Transverse colon (tissue), 4 donors: ENCODE measurements around the gene SMKR1. TPM values are rescaled to one million over a fixed set of nuclear protein-coding genes. Genes with fewer than 3 reads are reported as not detected.

Experiments
- DNase-seq: peaks from one replicate; pipeline ENCODE4 v3.0.0-alpha.2; 2019
- H3K27ac ChIP-seq, 4 donors: fragments of 200-600 bp; sonication (generic); 2 replicates each; pipeline ENCODE4 v1.5.1; 2016 to 2018; ENCODE audit warnings: inconsistent platforms in 4 of 4
- H3K27me3 ChIP-seq: fragments of 200-600 bp; sonication (generic); 2 replicates; pipeline ENCODE4 v1.5.1; 2017; ENCODE audit warnings: inconsistent platforms
- H3K36me3 ChIP-seq, 4 donors: fragments of 200-600 bp; sonication (generic); 2 replicates each; pipeline ENCODE4 v1.5.1; 2017 to 2019; ENCODE audit warnings: inconsistent platforms in 4 of 4
- H3K4me1 ChIP-seq, 4 donors: fragments of 200-600 bp; sonication (generic); 2 replicates each; pipeline ENCODE4 v1.5.1; 2017 to 2020; ENCODE audit warnings: inconsistent platforms in 4 of 4
- H3K4me3 ChIP-seq, 4 donors: fragments of 200-600 bp; sonication (generic); 1 replicate in 1 of 4; 2 replicates in 3 of 4; pipeline versions ENCODE4 v1.5.1 to v1.6.1; 2017 to 2019; ENCODE audit warnings: inconsistent platforms in 4 of 4
- H3K9me3 ChIP-seq, 2 donors: fragments of 200-600 bp; sonication (generic); 2 replicates each; pipeline ENCODE4 v1.5.1; 2017 to 2019; ENCODE audit warnings: inconsistent platforms in 2 of 2
- EP300 ChIP-seq: sonication (generic); formaldehyde crosslinking; IDR thresholded peaks from one replicate; pipeline ENCODE4 v1.6.1; 2017; ENCODE audit warnings: antibody characterized with exemption, low read depth
- POLR2A ChIP-seq: fragments of 450-650 bp; IDR thresholded peaks from one replicate; pipeline ENCODE4 v1.6.1; 2016; ENCODE audit warnings: antibody characterized with exemption, mild to moderate bottlenecking, moderate library complexity
- POLR2AphosphoS5 ChIP-seq, 3 donors: sonication (generic); formaldehyde crosslinking; IDR thresholded peaks; one replicate each; pipeline ENCODE4 v1.6.1; 2016; ENCODE audit warnings: antibody characterized with exemption in 3 of 3
- WGBS, 2 donors: methylation state at CpG; one replicate each; pipeline ENCODE4 v1.1.5; 2018; ENCODE audit warnings: low coverage in 1 of 2; 5-methylcytosine and 5-hydroxymethylcytosine counted together
- in situ Hi-C, 4 donors: fragments of 200-750 bp; cut with MboI; loops; one replicate each; pipeline versions ENCODE4 v1.15.0 to v1.15.1; 2017; ENCODE audit warnings: low sequenced_read_pairs in 3 of 4, low pct_ligation_motif_present in 1 of 4, low pct_unique_long_range_greater_than_20kb in 1 of 4
- intact Hi-C: fragments of 100-400 bp; cut with DNase I; formaldehyde crosslinking; loops from one replicate; pipeline ENCODE4 v1.15.1; 2023; ENCODE audit warnings: low total_unique reads
- total RNA-seq, 4 donors: library from RNA; depleted of rRNA; stranded (reverse); fragments of >200 nt; gene quantifications; one replicate each; pipeline ENCODE4 v1.1.0, GENCODE V29; 2016
- TF ChIP-seq, protein P1 (sequence below), 5 experiments: fragments of 200-600 bp in 3 of 5; fragments of 450-650 bp in 2 of 5; sonication (generic) in 3 of 5; IDR thresholded peaks; 1 replicate in 2 of 5; 2 replicates in 3 of 5; pipeline ENCODE4 v1.5.1; 2016 to 2017; ENCODE audit warnings: antibody characterized with exemption in 5 of 5, inconsistent platforms in 3 of 5, mild to moderate bottlenecking in 2 of 5, moderate library complexity in 1 of 5

The SMKR1 gene
- total RNA-seq, 4 donors from 2014 or later: not detected

- H3K9me3 ChIP-seq: no peaks in the 10 kb centered on the region
Measured at GRCh38 chr7:129461809-129462208, 40.5 kb upstream of the SMKR1 start.

DNA sequence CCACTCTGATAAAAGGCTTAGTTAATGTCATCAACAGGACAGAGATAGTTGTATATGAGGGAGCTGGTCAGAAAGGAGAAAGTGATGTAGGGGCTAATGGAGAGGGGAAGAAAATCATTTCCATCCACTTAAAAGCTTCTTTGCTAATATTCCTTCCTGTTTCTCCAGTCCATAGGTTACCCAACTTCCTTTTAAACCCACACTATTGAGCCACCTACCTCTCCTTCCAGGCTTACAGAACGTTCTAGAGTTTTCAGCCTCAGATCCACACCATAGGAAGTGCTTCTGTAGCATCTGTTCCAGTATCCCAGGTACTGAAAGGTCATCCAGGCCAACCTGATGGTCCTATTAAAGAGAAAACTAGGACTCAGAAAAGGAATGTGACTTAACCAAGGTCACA, 39.9 kb upstream of the SMKR1 start:
- Histone ChIP-seq H3K27me3 (no peaks in the 10 kb centered on the region), H3K27ac (no peak overlapping the region), H3K4me3 (no peak overlapping the region), H3K36me3 (no peaks in the 10 kb centered on the region), H3K4me1 (no peaks in the 10 kb centered on the region), H3K9me3 (no peaks in the 10 kb centered on the region)
- intact Hi-C loops: no loop called here
- WGBS, 2 donors: 69% methylated on average over 1 of the region's 1 CpG; no CpG with 5 or more reads in 1 of the 2 donors
- no peak for DNase-seq
- TF ChIP-seq POLR2AphosphoS5 (IDR thresholded peaks at IDR 0.05) (no peak), EP300 (no peak), POLR2A (no peak)
- TF ChIP-seq, protein P1, sequence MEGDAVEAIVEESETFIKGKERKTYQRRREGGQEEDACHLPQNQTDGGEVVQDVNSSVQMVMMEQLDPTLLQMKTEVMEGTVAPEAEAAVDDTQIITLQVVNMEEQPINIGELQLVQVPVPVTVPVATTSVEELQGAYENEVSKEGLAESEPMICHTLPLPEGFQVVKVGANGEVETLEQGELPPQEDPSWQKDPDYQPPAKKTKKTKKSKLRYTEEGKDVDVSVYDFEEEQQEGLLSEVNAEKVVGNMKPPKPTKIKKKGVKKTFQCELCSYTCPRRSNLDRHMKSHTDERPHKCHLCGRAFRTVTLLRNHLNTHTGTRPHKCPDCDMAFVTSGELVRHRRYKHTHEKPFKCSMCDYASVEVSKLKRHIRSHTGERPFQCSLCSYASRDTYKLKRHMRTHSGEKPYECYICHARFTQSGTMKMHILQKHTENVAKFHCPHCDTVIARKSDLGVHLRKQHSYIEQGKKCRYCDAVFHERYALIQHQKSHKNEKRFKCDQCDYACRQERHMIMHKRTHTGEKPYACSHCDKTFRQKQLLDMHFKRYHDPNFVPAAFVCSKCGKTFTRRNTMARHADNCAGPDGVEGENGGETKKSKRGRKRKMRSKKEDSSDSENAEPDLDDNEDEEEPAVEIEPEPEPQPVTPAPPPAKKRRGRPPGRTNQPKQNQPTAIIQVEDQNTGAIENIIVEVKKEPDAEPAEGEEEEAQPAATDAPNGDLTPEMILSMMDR (IDR thresholded peaks at IDR 0.05): no peak
- in situ Hi-C loops: loop anchor here (25.0 kb wide), 2 partner anchors 100 to 250 kb away; no protein-coding TSS in a partner anchor

More at GRCh38 chr7:129461809-129462208, 40.5 kb upstream of the SMKR1 start:
- H3K36me3 ChIP-seq: no peaks in the 10 kb centered on the region
- in situ Hi-C loops: loop anchor here (25.0 kb wide), 2 partner anchors 100 to 250 kb away; no protein-coding TSS in a partner anchor
- H3K27me3 ChIP-seq: no peaks in the 10 kb centered on the region
- no peak overlapping the region for H3K4me3 ChIP-seq
- TF ChIP-seq POLR2A (no peak), POLR2AphosphoS5 (IDR thresholded peaks at IDR 0.05) (no peak), EP300 (no peak)
- TF ChIP-seq, protein P1 (IDR thresholded peaks at IDR 0.05): no peak
- H3K4me1 ChIP-seq: no peaks in the 10 kb centered on the region
- no peak for DNase-seq
- intact Hi-C loops: no loop called here
- H3K27ac ChIP-seq: no peak overlapping the region
- WGBS, 2 donors: 89 to 94% methylated on average over 1 to 2 of the region's 2 CpGs

DNA sequence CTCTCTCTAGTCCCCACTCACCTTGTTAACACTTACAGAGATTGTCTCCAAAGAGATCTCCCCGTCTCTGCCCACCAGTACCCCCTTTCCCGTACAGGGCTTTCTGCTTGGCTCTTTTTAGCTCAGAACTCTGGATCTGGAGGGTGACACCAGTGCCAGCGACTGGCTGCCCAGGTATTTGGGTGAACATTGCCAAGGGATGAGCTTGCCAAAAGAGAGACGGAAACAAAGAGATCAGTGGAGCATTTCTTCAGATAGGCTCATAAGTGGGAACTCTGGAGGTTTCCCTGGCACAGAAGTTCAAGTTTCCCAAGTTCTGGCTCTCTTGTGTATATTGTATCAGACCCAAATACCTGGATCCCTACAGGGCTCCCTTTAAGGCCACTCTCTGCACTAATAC, 38.1 kb upstream of the SMKR1 start:
- Histone ChIP-seq H3K4me3 (no peak overlapping the region), H3K36me3 (no peaks in the 10 kb centered on the region), H3K27ac (no peak overlapping the region), H3K9me3 (no peaks in the 10 kb centered on the region), H3K27me3 (no peaks in the 10 kb centered on the region), H3K4me1 (no peaks in the 10 kb centered on the region)
- intact Hi-C loops: no loop called here
- TF ChIP-seq POLR2A: no peak
- no peak for TF ChIP-seq POLR2AphosphoS5 (IDR thresholded peaks at IDR 0.05)
- TF ChIP-seq EP300: no peak
- TF ChIP-seq, protein P1 (IDR thresholded peaks at IDR 0.05): no peak
- DNase-seq: no peak
- in situ Hi-C loops: loop anchor here (25.0 kb wide), 2 partner anchors 102 to 252 kb away; no protein-coding TSS in a partner anchor
- 93% methylated on average over 4 of the region's 4 CpGs; no CpG with 5 or more reads in 1 of the 2 donors for WGBS, 2 donors

GRCh38 chr7:129465080-129465479, 37.3 kb upstream of the SMKR1 start:
- TF ChIP-seq POLR2A (no peak), EP300 (no peak), POLR2AphosphoS5 (IDR thresholded peaks at IDR 0.05) (no peak)
- TF ChIP-seq, protein P1 (IDR thresholded peaks at IDR 0.05): no peak
- H3K4me1 ChIP-seq: no peaks in the 10 kb centered on the region
- intact Hi-C loops (no loop called here), in situ Hi-C loops (loop anchor here (25.0 kb wide), 2 partner anchors 103 to 253 kb away; no protein-coding TSS in a partner anchor)
- 59 to 68% methylated on average over 2 of the region's 2 CpGs for WGBS, 2 donors
- H3K4me3 ChIP-seq: no peak overlapping the region
- H3K9me3 ChIP-seq: no peaks in the 10 kb centered on the region
- no peaks in the 10 kb centered on the region for H3K36me3 ChIP-seq
- DNase-seq: no peak
- H3K27me3 ChIP-seq: no peaks in the 10 kb centered on the region
- no peak overlapping the region for H3K27ac ChIP-seq
